Endothelial cell of umbilical vein (primary cell): ENCODE results near the gene CCDC93.

Experiments
- POLR2AphosphoS5 ChIP-seq: IDR thresholded peaks from 2 replicates; pipeline ENCODE4 v1.6.1; 2012; ENCODE audit warnings: low read depth, mild to moderate bottlenecking, control low read depth, low read length, moderate library complexity; ENCODE audit not compliant: insufficient read depth
- TF ChIP-seq, protein P1 (sequence below), 2 donors: IDR thresholded peaks; 1 replicate in 1 of 2; 2 replicates in 1 of 2; pipeline ENCODE4 v1.5.1; 2011; ENCODE audit warnings: low read length in 2 of 2, mild to moderate bottlenecking in 2 of 2, moderate library complexity in 2 of 2, control low read depth in 1 of 2, inconsistent platforms in 1 of 2, low read depth in 1 of 2; ENCODE audit not compliant: insufficient read depth in 1 of 2; ENCODE audit errors: extremely low read depth in 1 of 2

DNA sequence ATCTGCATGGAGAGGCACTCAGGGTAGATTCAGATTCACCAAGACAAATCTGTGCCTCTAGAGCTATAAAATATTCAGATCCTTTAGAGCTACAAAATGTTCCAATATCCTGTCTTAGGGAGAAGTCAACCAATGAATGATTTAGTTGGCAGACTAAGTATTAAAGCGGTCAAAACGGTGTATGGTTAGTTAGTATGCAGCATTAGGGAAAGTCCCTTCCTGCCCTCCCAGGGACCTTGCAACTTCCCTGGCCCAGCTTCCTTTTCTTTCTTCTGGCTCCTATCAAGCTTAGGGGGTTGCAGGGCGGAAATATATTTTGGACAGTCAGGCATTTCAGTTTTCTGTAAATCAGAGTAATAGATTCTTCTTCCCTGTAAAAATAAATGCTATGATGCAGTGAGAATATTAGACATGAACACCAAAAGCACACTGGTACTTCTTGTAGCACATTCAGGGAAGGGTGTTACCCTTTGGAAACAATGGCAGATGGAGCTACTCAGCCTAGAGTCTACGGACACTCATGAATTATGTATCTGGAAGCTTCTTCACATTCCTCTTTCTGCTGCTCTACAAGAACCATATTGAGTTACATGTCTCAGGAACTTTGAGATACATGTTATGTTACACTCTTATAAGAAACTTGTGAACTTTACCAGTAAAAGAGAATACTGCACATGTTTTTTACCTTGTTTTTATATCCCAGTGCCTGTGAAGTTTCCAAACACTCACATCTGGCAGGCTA is 45.7 kb downstream of the CCDC93 start:
- TF ChIP-seq, protein P1, sequence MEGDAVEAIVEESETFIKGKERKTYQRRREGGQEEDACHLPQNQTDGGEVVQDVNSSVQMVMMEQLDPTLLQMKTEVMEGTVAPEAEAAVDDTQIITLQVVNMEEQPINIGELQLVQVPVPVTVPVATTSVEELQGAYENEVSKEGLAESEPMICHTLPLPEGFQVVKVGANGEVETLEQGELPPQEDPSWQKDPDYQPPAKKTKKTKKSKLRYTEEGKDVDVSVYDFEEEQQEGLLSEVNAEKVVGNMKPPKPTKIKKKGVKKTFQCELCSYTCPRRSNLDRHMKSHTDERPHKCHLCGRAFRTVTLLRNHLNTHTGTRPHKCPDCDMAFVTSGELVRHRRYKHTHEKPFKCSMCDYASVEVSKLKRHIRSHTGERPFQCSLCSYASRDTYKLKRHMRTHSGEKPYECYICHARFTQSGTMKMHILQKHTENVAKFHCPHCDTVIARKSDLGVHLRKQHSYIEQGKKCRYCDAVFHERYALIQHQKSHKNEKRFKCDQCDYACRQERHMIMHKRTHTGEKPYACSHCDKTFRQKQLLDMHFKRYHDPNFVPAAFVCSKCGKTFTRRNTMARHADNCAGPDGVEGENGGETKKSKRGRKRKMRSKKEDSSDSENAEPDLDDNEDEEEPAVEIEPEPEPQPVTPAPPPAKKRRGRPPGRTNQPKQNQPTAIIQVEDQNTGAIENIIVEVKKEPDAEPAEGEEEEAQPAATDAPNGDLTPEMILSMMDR (IDR thresholded peaks at IDR 0.05; ENCODE audit: extremely low read depth in 1 of 2, insufficient read depth in 1 of 2, low read depth in 1 of 2, low read length in 2 of 2): no peak
- TF ChIP-seq POLR2AphosphoS5: no peak
